NCI-H1694 treated with DMSO at 0.1 percent for 48 hours (cell line): ENCODE measurements around the gene ST3GAL3.

Source experiments
- DNase-seq: peaks from one replicate; lab custom pipeline; 2025; lab: John Stamatoyannopoulos, UW

The ST3GAL3 gene

DNA sequence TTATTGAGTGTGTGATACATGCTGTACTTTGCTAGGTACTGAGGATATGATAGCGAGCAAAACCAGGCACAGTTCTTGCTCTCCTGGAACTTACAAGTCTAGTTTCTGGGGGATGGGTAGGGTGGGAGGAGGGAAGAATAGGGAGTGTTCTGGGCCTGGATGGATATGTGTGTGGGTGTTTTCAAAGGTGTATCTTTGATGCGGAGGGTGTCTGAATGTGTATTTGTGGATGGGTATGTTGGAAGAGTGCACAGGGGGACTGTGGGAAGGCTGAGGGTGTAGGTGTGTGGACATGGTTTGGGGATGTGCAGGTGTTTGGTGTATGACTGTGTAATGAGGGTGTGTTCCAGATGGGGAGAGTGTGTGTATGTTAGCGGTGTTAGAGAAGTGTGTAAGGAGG, 258.0 kb downstream of the ST3GAL3 start:
- no peak for DNase-seq

DNA sequence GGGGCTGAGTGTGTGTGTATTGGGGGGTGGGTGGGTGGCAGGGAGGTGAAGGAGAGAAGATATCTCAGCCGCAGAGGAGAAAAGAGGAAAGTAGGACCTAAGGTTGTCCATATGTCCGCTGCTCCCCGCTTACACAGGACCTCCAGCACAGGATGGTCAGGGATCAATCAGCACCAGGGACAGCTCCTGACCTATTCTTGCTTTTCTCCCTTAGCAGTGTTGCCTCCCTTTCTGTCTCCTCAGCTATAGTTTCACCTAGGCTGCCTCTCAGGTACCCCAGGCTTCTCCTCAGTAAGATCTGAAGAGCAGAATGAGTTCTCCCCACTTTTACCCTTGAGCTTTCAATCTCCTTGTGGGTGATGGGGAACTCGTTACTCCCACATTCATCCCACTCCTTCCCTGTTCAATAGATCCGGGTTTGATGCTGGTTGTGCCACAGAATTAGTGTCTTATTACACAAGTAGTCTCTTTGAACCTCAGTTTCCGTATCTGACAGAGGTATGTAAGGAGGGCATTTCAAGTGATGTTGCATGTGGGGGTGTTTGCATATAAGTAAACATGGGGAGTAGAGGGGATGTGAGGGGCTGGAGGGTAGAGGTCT, 261.1 kb downstream of the ST3GAL3 start:
- no peak for DNase-seq

DNA sequence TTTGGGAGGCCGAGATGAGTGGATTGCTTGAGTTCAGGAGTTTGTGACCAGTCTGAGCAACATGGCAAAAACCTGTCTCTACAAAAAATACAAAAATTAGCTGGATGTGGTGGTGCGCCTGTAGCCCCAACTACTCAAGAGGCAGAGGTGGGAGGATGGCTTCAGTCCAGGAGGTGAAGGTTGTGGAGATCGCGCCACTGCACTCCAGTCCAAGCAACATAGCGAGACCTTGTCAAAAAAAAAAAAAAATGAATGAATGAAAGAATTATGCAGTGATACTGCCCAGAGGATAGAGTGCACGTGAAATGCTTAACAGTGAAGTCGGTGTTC, 262.0 kb downstream of the ST3GAL3 start:
- no peak for DNase-seq

DNA sequence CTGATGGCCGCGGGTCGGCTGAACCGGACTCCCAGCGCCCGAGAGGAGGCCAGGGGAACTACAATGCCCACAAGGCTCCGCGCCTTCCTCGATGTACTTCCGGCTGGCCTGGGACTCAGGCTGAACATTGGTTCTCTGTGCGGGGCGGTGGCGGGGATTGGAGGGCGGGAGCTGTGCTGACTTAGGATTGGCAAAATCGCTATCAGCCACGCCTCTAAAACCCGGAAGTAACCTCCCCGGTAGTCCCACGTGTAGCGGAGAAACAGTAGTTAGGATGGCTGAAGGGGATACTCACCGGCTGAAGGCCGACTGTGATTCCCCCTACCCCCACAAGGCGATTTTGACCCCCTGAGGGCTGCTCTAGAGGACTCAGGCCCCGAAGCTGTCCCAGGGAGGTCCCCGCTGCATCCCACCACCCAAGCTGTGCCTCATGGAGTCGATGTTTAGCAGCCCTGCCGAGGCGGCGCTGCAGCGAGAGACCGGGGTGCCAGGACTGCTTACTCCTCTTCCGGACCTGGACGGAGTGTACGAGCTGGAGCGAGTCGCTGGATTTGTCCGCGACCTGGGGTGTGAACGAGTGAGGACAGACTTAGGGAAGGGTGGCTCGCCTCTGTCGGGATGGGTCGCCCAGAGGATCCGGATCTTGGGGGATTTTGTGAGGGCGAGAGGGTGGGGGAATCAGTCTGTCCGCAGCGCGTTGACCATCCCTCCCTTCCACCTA, 262.6 kb downstream of the ST3GAL3 start, which contains the start of gene DPH2:
TSS of gene DPH2 (plus strand) at position 265 of the 721 bp plus-strand sequence. CDS start at position 431, 166 bp downstream.
- DNase-seq, result peak; percentile 92

DNA sequence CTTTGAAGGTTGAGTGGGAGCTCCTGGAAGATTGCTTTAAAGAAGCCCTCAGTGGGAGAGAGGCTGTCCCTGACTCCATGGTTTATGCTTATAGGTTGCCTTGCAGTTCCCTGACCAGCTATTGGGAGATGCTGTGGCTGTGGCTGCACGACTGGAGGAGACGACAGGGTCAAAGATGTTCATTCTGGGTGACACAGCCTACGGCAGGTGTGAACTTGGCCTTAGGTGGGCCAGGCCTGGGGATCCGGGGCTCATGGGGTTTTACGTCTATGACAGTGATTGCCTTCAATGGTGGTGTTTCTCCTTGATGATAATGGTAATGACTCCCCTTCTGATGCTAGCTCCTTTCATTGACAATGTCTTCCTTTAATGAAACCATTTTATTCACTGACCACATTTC, 263.2 kb downstream of the ST3GAL3 start:
- DNase-seq, result no peak

DNA sequence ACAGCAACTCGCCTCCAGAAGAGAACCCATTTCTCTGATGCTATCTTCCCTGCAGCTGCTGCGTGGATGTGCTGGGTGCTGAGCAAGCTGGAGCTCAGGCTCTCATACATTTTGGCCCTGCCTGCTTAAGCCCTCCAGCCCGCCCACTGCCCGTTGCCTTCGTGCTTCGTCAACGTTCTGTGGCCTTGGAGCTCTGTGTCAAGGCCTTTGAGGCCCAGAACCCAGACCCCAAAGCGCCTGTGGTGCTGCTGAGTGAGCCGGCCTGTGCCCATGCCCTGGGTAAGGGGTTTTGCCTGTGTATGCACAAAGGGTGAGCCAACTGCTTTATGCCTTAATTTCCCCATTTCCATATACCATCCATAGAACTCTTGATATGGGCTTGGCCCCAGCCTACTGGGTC, 263.6 kb downstream of the ST3GAL3 start:
- no peak for DNase-seq

DNA sequence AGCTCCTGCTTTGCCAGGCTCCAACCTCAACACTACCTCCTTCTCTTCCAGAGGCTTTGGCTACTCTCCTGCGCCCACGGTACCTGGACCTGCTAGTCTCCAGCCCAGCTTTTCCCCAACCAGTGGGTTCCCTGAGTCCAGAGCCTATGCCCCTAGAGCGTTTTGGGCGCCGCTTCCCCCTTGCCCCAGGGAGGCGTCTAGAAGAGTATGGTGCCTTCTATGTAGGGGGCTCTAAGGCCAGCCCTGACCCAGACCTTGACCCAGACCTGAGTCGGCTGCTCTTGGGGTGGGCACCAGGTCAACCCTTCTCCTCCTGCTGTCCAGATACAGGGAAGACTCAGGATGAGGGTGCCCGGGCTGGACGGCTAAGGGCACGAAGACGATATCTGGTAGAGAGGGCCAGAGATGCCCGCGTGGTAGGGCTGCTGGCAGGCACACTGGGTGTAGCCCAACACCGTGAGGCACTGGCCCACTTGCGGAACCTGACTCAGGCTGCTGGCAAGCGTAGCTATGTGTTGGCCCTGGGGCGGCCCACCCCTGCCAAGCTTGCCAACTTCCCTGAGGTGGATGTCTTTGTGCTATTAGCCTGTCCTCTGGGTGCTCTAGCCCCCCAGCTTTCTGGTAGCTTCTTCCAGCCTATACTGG, 264.1 kb downstream of the ST3GAL3 start:
- DNase-seq, result no peak

DNA sequence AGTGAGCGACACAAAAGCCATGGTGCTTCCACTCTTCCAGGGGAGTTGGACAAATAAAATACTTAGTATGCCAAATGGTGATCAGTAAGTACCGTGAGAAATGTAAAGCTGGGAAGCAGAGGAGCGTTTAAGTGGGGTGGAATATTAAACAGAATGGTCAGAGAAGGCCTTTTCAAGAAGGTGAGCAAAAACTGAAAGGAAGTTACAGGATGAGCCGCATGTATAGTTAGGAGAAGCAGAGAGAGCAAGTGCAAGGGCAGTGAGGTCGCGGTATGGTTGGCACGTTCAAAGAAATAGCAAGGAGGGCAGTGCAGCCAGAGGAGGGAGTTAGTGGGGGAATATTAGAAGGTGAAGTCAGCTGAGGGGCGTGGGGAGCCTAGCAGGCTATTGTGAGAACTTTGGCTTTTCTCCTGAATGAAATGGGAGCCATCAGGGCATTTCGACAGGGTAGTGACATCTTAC, 266.7 kb downstream of the ST3GAL3 start:
- no peak for DNase-seq

DNA sequence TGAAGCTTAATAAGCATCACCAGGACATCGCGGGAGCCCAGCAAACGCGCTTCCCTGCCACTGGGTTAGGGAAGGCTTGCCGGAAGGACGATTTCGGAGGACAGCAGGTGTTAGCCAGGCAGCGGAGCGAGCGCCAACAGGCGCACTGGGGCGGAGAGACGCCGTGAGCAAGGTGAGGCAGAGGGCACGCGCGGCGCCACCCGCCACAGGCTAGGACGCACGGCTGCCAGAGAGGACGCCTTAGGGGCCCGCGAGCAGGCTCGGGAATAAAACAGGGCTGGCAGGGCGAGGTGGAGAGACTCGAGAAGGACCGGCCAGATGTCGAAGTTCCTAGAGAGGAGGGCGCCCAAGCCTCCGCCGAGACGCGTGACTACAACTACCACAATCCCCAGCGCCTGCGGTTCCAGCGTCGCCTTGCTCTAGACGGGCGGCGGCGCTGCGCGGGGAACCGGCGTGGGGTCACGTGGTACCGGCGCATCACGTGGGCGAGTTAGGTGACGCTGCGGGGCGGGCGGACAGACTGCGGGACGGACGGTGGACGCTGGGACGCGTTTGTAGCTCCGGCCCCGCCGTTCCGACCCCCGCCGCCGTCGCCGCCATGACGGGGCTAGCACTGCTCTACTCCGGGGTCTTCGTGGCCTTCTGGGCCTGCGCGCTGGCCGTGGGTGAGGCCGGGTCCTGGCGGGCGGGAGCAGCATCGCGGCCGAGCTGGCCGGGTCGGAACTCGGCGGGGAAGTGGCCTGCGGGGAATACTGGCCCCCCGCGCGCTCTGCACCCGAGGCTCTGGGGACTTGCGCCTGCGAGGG, 267.3 kb downstream of the ST3GAL3 start, which contains the start of gene ATP6V0B:
TSS of gene ATP6V0B (plus strand) at position 518 of the 806 bp plus-strand sequence. CDS start at position 599, 81 bp downstream.
- peak; percentile 89 for DNase-seq

DNA sequence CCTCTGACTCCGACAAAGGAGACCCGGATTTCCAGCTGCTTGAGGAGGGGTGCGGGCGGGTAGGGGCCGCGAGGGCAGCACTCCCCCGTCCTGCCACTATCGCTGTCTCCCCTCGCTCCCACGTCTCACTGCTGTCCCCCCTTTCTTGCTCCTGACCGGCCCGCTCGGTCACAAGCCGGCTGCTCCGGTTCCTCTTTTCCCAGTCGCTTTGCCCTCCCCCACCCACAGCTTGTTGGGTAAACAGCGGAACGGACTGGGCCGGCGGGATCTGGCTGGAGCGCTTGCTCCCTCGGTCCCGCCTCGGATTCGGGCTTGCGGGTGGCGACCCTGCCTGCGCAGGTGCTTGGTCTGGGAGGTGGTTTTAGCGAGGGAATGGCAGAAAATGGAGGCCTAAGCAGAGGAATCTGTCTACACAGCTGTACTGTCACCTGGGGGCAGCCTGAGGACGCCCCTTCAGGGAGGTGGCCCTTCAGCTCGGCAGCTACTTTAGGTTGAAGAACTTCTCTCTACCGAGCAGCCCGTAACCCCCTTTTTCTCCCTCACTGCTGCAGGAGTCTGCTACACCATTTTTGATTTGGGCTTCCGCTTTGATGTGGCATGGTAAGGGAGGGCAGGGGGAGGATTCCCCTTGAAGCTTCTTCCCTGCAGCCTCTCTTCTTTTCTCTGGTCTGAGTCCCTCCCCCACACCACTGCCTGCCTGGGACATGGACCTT, 268.1 kb downstream of the ST3GAL3 start:
- DNase-seq, result no peak

DNA sequence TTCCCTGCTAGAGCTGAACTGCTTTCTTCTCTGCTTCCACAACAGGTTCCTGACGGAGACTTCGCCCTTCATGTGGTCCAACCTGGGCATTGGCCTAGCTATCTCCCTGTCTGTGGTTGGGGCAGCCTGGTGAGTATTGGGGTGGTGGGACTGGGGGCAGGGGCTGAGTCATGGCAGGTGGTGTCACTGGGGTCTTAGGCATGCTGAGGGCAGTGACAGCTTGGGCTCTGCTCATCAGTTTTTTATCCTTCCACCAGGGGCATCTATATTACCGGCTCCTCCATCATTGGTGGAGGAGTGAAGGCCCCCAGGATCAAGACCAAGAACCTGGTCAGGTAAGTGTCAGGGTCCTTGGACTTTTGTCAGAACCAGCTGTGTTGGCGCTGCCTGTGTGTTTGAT, 268.7 kb downstream of the ST3GAL3 start:
- no peak for DNase-seq

DNA sequence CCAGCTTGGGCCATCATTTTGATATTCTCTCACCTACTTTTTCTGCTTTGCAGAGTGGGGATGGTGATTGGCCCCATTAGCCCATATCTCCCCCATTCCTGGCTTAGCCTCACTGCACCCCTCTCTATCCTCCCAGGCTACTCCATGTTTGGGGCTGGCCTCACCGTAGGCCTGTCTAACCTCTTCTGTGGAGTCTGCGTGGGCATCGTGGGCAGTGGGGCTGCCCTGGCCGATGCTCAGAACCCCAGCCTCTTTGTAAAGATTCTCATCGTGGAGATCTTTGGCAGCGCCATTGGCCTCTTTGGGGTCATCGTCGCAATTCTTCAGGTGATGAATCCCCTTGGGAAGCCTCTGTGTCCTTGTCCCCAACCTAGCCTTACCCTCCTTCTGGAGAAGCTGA, 269.6 kb downstream of the ST3GAL3 start:
- no peak for DNase-seq

DNA sequence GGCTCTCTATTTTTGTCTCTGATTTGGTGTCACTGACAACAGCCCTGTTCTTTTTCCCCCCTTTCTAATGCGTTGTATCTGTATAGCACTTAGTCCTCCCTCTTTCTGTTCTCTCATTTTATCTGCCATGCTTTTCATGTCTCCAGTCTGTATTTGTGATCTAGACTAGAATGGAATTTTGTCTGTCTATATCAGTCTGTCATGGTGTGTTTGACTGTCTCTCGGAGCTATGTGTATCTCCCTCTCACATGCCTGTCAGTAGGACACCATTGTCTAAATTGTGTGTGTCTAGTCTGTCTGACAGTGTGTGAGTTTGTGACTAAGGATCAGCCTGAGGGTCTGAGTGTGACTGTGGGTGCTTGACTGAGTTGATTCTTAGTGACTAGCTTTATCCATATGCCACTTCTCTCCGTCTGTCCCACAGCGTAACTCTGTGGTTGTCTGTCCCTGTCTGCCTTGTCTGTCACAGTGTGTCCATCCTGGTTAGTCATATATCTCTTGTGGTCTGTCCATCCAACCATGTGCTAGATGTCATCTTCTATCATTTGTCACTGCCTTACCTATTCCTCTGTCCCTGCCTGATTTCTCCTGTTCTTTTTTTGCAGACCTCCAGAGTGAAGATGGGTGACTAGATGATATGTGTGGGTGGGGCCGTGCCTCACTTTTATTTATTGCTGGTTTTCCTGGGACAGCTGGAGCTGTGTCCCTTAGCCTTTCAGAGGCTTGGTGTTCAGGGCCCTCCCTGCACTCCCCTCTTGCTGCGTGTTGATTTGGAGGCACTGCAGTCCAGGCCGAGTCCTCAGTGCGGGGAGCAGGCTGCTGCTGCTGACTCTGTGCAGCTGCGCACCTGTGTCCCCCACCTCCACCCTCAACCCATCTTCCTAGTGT, 270.3 kb downstream of the ST3GAL3 start:
- DNase-seq, result no peak

DNA sequence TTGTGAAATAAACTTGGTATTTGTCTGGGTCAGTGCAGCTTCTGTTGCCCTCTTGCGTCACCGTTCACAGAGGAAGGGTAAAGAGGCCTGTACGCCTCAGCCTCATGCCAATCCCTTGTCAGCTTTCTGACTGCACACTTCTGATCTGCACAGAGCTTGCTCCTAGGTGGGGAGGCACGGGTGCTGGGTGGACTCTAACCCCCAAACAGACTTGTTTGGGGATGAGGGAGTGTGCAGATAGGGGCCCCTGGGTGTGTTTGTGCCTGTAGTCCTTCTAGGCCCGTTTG, 270.9 kb downstream of the ST3GAL3 start:
- DNase-seq, result no peak

DNA sequence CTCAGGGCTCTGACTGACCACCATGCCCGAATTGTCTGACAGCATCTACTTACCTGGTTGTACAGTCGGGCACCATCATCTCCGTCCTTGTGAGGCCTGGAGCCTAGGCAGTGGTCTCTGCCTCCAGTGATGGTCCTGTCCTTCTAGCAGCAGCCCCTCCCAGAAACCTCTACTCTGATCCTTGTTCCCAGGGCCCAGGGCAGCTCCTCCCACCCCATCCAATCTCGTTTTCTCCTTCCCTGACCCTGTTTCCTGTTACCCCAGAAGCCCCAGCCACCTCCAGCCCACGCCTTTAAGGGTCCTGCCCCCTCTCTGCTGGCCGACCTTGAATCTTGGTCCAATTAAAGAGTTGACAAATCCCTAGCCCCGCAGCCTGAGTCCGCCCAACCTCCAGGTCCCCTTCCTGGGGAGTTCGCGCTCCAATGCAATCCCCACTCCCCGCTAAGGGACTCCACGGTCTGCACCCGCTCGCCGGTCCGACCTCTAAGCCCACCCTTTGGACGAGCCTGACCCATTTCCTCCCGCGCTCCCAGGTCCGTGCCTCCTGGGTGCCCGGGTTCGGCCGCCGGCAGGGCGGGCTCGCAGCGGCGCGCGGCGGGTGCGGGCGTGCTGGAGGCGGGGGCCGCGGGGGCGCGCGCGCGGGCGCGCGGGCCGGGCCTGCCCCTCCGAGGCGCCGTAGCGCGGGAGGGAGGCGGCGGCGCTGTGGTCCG, 271.4 kb downstream of the ST3GAL3 start, which contains the start of gene B4GALT2:
TSS of gene B4GALT2 (plus strand) at position 660 of the 710 bp plus-strand sequence. CDS start 1,951 bp downstream, outside the sequence.
- no peak for DNase-seq

DNA sequence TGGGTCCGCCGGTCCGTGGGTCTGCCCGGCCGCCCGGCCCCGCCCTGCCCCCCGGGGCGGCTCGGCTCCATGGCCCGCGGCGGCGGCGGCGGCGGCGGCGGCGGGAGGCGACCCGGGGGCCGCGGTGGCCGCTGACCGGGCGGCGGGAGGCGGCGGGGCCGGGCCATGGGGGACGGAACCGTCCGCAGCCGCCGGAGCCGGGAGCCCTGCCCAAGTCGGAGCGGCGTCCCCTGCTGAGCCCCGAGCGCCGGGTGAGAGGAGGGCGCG, 271.9 kb downstream of the ST3GAL3 start:
- no peak for DNase-seq

DNA sequence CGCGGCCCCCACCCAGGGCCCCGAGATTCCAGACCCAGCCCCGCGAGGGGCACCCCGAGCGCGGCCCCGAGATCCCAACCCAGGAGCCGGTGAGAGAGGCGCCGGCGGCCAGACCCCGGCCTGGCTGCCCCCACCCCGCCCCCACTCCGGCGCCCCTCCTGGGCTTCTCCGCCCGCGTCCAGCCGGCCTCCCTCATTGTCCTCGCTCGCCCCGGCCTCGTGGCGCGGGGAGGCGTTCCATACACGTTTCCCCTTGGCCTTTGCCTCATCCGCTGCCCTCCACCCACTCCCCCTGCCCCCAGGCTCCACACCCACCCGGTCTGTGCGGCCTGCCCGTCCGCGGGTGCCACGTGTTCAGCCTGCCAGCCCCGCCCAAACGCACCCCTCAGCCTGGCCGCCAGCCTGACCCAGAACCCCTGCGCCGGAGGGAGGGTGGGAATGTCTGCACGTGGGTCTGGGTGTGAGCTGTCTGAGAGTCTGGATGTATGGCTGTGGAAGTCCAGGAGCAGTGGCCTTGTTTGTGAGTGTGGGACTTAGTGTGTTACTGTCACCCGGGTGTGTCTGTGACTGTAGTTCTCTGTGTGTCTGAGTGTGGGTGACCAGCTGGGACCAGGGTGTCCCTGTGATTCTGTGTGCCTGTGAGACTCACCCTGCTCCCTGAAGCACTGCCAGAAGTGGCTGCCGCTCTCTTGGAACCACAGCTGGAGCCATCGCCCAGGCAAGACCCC, 272.4 kb downstream of the ST3GAL3 start:
- no peak for DNase-seq

DNA sequence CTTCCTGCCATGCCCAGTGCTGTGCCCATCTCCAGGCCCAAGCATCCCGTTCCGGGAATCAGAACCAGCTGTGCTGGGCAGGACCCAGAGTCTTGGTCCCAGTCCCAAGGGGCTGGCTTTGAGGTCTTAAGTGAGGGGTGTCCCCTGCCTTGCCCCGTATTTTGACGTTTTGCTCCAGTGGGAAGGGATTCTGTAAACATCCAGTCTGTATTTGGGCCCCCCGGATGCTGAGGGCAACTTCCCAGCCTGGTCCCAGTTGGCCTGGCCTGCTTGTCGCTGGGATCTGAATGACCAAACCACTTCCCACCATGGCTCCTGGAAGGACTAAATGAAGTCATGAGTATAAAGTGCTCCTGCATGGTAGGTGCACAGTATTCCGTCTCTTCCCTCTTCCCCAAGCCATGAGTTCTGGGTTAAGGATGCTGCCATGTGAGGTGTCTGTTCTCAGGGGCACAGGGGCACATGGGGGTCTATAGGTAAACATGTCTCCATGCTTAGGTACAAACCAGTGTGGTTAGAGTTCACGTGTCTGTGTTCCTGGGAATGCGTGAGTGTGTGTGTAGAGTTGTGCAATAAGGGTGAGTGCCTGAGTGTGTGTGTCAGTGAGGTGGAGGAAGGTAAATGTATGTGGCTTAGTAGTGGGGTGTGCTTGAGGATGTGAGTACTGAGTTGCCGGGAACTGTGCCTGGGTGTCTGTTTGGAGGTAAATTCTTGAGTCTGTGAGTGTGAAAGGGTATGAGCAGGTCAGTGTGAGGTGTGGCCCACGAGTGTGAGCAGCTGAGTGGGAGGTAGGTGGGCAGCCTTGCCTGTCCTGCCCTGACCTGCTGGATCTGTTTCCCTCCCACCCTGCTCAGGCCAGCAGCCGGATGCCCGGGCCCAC, 273.2 kb downstream of the ST3GAL3 start:
- DNase-seq, result no peak
